Endothelial cell of umbilical vein (primary cell): Measurements from ENCODE around the gene ATXN7L2. TPM values are rescaled to one million over a fixed set of nuclear protein-coding genes. Genes with fewer than 3 reads are reported as not detected.

ENCODE experiments used
- BruUV-seq: library from RNA; stranded (reverse); fragments of 400-500 nt; replicated peaks from 2 replicates; lab custom pipeline; 2021; lab: Mats Ljungman, UMichigan
- CTCF ChIA-PET: fragments of 300-600, 350-600 bp; sonication (Branson Sonifier 250); formaldehyde crosslinking; loops from one replicate; lab custom pipeline; 2021; ENCODE audit warnings: antibody characterized with exemption, inconsistent platforms; lab: Charles Lee
- POLR2A ChIA-PET: fragments of 300-600, 350-600 bp; sonication (Branson Sonifier 250); formaldehyde crosslinking; loops from one replicate; lab custom pipeline; 2021; ENCODE audit warnings: antibody characterized with exemption, inconsistent platforms; lab: Charles Lee
- DNase-seq: peaks from one replicate; pipeline ENCODE4 v3.0.0-alpha.2; 2011; ENCODE audit warnings: low read depth, low spot score
- FAIRE-seq: peaks from 2 replicates; lab custom pipeline; 2011; peaks lifted over from hg19 to GRCh38; lab: Jason Lieb, UNC
- H2AFZ ChIP-seq: 2 replicates; pipeline ENCODE4 v1.6.0; 2012; ENCODE audit warnings: low read depth, low read length, control low read depth, inconsistent platforms
- H3K27ac ChIP-seq: 2 replicates; pipeline ENCODE4 v1.5.1; 2011; ENCODE audit warnings: low read depth, mild to moderate bottlenecking, control low read depth, low read length, moderate library complexity; ENCODE audit not compliant: insufficient read depth
- H3K27me3 ChIP-seq, 2 experiments: 2 replicates each; pipeline versions ENCODE4 v1.6.0 to v1.6.1; 2011; ENCODE audit warnings: low read length in 2 of 2, mixed read lengths in 1 of 2; ENCODE audit not compliant: control insufficient read depth in 2 of 2, insufficient read depth in 2 of 2
- H3K36me3 ChIP-seq, 2 experiments: 2 replicates in 1 of 2; 3 replicates in 1 of 2; pipeline ENCODE4 v1.5.1; 2011; ENCODE audit warnings: low read length in 2 of 2, mild to moderate bottlenecking in 1 of 2, moderate library complexity in 1 of 2; ENCODE audit not compliant: control insufficient read depth in 2 of 2, insufficient read depth in 2 of 2; ENCODE audit errors: extremely low read depth in 1 of 2
- H3K4me1 ChIP-seq: 3 replicates; pipeline ENCODE4 v1.5.1; 2011; ENCODE audit warnings: mild to moderate bottlenecking, low read length; ENCODE audit not compliant: control insufficient read depth, insufficient read depth; ENCODE audit errors: extremely low read depth
- H3K4me2 ChIP-seq: 2 replicates; pipeline ENCODE4 v1.6.1; 2011; ENCODE audit warnings: low read length, control low read depth, mixed read lengths; ENCODE audit not compliant: insufficient read depth
- H3K4me3 ChIP-seq, 3 experiments: fragments of 200-600 bp in 1 of 3; sonication (generic), shearing (Covaris generic) in 1 of 3; replicated peaks in 1 of 3; 2 replicates each; pipeline ENCODE4 v1.5.1; 2011 to 2016; ENCODE audit warnings: control low read depth in 3 of 3, low read length in 3 of 3, mild to moderate bottlenecking in 2 of 3, inconsistent platforms in 1 of 3, low read depth in 1 of 3, moderate library complexity in 1 of 3; ENCODE audit not compliant: insufficient read depth in 1 of 3
- H3K79me2 ChIP-seq: 2 replicates; pipeline ENCODE4 v1.6.0; 2012; ENCODE audit warnings: low read length, inconsistent platforms; ENCODE audit not compliant: control insufficient read depth, insufficient read depth
- H3K9ac ChIP-seq: replicated peaks from 2 replicates; pipeline ENCODE3; 2011; ENCODE audit warnings: low read length, control low read depth; ENCODE audit not compliant: insufficient read depth; ENCODE audit errors: extremely low read depth
- H3K9me1 ChIP-seq: replicated peaks from 3 replicates; pipeline ENCODE4 v1.6.0; 2011; ENCODE audit warnings: mild to moderate bottlenecking, low read length; ENCODE audit not compliant: control insufficient read depth, insufficient read depth; ENCODE audit errors: extremely low read depth
- H3K9me3 ChIP-seq: replicated peaks from 2 replicates; pipeline ENCODE4 v1.5.1; 2012; ENCODE audit warnings: low read length, inconsistent platforms; ENCODE audit not compliant: control insufficient read depth, insufficient read depth
- H4K20me1 ChIP-seq: replicated peaks from 2 replicates; pipeline ENCODE3; 2011; ENCODE audit warnings: mild to moderate bottlenecking, low read length; ENCODE audit not compliant: control insufficient read depth, insufficient read depth; ENCODE audit errors: extremely low read depth
- EZH2 ChIP-seq: IDR thresholded peaks from 2 replicates; pipeline ENCODE4 v1.6.1; 2012; ENCODE audit warnings: borderline replicate concordance, low read depth, mild to moderate bottlenecking, moderate library complexity, low read length, inconsistent platforms; ENCODE audit not compliant: severe bottlenecking
- FOS ChIP-seq: IDR thresholded peaks from 2 replicates; pipeline ENCODE4 v1.6.1; 2011; ENCODE audit warnings: mild to moderate bottlenecking, low read length, moderate library complexity, borderline replicate concordance; ENCODE audit not compliant: insufficient read depth
- GATA2 ChIP-seq: IDR thresholded peaks from 2 replicates; pipeline ENCODE4 v1.7.0; 2011; ENCODE audit warnings: low read depth, mild to moderate bottlenecking, moderate library complexity, mixed read lengths, low read length; ENCODE audit not compliant: insufficient read length, insufficient read depth
- JUN ChIP-seq: IDR thresholded peaks from 2 replicates; pipeline ENCODE4 v1.6.1; 2011; ENCODE audit warnings: borderline replicate concordance, low read depth; ENCODE audit not compliant: insufficient read length, insufficient read depth
- MAX ChIP-seq: IDR thresholded peaks from 2 replicates; pipeline ENCODE4 v1.6.1; 2011; ENCODE audit not compliant: insufficient read depth, insufficient read length
- MYC ChIP-seq: IDR thresholded peaks from one replicate; pipeline ENCODE4 v1.6.1; 2011; ENCODE audit warnings: mild to moderate bottlenecking, low read depth, low read length
- POLR2A ChIP-seq: IDR thresholded peaks from 2 replicates; pipeline ENCODE4 v1.6.1; 2012; ENCODE audit warnings: low read depth, mild to moderate bottlenecking, control low read depth, low read length
- POLR2AphosphoS5 ChIP-seq: IDR thresholded peaks from 2 replicates; pipeline ENCODE4 v1.6.1; 2012; ENCODE audit warnings: low read depth, mild to moderate bottlenecking, control low read depth, low read length, moderate library complexity; ENCODE audit not compliant: insufficient read depth
- dilution Hi-C: fragments of 300-500 bp; cut with MboI; formaldehyde crosslinking; loops from one replicate; pipeline ENCODE4 v1.15.0; 2019; ENCODE audit warnings: low sequenced_read_pairs; ENCODE audit not compliant: extremely low pct_ligation_motif_present
- intact Hi-C: fragments of 100-400 bp; cut with micrococcal nuclease; formaldehyde crosslinking; loops from one replicate; pipeline ENCODE4 v1.10.0; 2022
- polyA plus RNA-seq, 4 experiments: library from polyadenylated mRNA; depleted of rRNA in 3 of 4; stranded (reverse) in 3 of 4; unstranded in 1 of 4; fragments of >200 nt; gene quantifications; 2 replicates each; pipeline versions ENCODE4 v1.2.1 to v1.2.3, GENCODE V29; 2011 to 2012; ENCODE audit warnings: missing spikeins in 1 of 4
- total RNA-seq: library from RNA; stranded (reverse); gene quantifications from 2 replicates; pipeline ENCODE4 v1.2.3, GENCODE V29; 2021

ATXN7L2 gene
- total and polyA plus RNA-seq, 2 donors (not counting 3 experiments of a cell fraction or from before 2014, with no cell fraction given), result 4.4 to 4.9 TPM

GRCh38 chr1:109508001-109508872 is 24.5 kb downstream of the ATXN7L2 start:
- Histone ChIP-seq H3K79me2 (no peaks in the 10 kb centered on the region), H3K4me3 (no peak overlapping the region), H3K36me3 (no peaks in the 10 kb centered on the region), H3K9me1 (no peaks in the 10 kb centered on the region), H4K20me1 (no peaks in the 10 kb centered on the region), H3K4me1 (peaks cover 6% of the 10 kb centered on the region), H3K27me3 (peaks cover 10 to 21% of the 10 kb centered on the region in 2 experiments), H3K9me3 (no peaks in the 10 kb centered on the region), H3K4me2 (no peak overlapping the region), H3K27ac (no peak overlapping the region), H3K9ac (no peak overlapping the region), H2AFZ (no peak overlapping the region)
- DNase-seq (no peak), FAIRE-seq (no peak)
- intact Hi-C loops, result no loop called here
- CTCF ChIA-PET, result interaction anchor here (1.6 to 23.0 kb wide), 5 partner anchors 9 to 23 kb away, joined by 9 to 955 read pairs (median 19); partner anchors contain the start of genes CYB561D1 and GPR61
- POLR2A ChIA-PET, result no interaction called here
- BruUV-seq, result no TSS peak
- no peak for TF ChIP-seq FOS
- TF ChIP-seq EZH2, result no peak
- TF ChIP-seq POLR2AphosphoS5, result no peak
- no peak for TF ChIP-seq MAX
- TF ChIP-seq POLR2A, result no peak
- TF ChIP-seq GATA2, result no peak
- TF ChIP-seq JUN, result no peak
- no peak for TF ChIP-seq MYC
- dilution Hi-C loops, result no loop called here
